Effector memory CD4-positive, alpha-beta T cell (primary cell): Measurements from ENCODE around the gene ZFYVE27.
A peak's percentile ranks its signal among the peaks of the same experiment; 100 is the strongest.

Experiments used
- DNase-seq, 3 donors: peaks; one replicate each; pipeline ENCODE4 v3.0.0-alpha.2; 2020
- H3K27ac ChIP-seq: 2 replicates; pipeline ENCODE4 v1.7.0; 2013; ENCODE audit warnings: mild to moderate bottlenecking, low read length, moderate library complexity; ENCODE audit not compliant: insufficient read depth, poor library complexity, severe bottlenecking
- H3K27me3 ChIP-seq: replicated peaks from 2 replicates; pipeline ENCODE4 v1.7.0; 2013; ENCODE audit warnings: mild to moderate bottlenecking, low read length; ENCODE audit not compliant: insufficient read depth, control insufficient read depth, poor library complexity, severe bottlenecking
- H3K36me3 ChIP-seq: 2 replicates; pipeline ENCODE4 v1.7.0; 2013; ENCODE audit warnings: mild to moderate bottlenecking, low read length, moderate library complexity; ENCODE audit not compliant: control insufficient read depth, insufficient read depth
- H3K4me1 ChIP-seq: 2 replicates; pipeline ENCODE4 v1.7.0; 2013; ENCODE audit warnings: low read length, mild to moderate bottlenecking; ENCODE audit not compliant: control insufficient read depth, insufficient read depth, poor library complexity, severe bottlenecking
- H3K4me3 ChIP-seq: 2 replicates; pipeline ENCODE4 v1.7.0; 2013; ENCODE audit warnings: low read length, low read depth, mild to moderate bottlenecking; ENCODE audit not compliant: insufficient read depth, poor library complexity, severe bottlenecking
- H3K9me3 ChIP-seq: 2 replicates; pipeline ENCODE4 v1.7.0; 2013; ENCODE audit warnings: mild to moderate bottlenecking, low read length, moderate library complexity; ENCODE audit not compliant: control insufficient read depth

ZFYVE27 gene

DNA sequence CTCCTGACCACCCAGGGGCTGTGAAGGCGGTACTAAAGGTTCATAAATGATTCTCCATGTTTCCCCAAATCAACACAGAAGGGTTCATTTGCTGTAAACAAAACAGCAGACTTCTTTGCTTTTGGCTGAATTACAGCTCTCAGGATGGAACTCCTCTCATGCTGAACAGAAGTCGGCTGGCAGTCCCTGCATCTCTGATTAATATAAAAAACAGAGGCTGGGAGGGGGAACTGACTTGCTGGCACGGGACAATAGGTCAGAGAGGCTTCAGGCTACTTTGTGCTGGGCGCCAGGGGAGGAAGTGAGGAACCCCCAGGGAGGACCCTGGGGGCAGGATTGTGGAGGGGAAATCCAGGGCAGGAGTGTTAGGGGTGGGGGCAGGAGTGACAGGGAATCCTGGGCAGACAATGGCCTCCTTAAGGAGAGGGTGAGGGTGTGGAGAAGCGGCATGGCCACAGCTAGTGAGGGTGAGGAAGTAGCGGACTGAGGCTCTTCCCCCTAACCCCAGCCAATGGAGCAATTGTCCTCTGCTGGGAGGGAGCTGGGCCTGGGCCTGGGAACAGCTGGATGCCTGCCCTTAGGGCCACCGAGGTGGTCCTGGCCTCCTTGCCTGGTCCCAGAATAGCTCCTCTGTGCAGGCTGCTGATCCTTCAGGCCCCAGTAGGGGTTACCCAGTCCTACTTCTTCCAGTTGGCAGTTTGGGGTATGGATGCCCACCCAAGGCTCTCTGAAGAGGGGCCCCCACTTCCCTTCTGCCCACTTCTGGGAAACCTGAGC is 44.1 kb downstream of the ZFYVE27 start:
- no peak for DNase-seq
- Histone ChIP-seq H3K27ac (no peak overlapping the region), H3K4me1 (peaks cover 11% of the 10 kb centered on the region), H3K9me3 (no peaks in the 10 kb centered on the region), H3K27me3 (no peaks in the 10 kb centered on the region), H3K36me3 (no peaks in the 10 kb centered on the region), H3K4me3 (peak overlapping the region; percentile 7)

DNA sequence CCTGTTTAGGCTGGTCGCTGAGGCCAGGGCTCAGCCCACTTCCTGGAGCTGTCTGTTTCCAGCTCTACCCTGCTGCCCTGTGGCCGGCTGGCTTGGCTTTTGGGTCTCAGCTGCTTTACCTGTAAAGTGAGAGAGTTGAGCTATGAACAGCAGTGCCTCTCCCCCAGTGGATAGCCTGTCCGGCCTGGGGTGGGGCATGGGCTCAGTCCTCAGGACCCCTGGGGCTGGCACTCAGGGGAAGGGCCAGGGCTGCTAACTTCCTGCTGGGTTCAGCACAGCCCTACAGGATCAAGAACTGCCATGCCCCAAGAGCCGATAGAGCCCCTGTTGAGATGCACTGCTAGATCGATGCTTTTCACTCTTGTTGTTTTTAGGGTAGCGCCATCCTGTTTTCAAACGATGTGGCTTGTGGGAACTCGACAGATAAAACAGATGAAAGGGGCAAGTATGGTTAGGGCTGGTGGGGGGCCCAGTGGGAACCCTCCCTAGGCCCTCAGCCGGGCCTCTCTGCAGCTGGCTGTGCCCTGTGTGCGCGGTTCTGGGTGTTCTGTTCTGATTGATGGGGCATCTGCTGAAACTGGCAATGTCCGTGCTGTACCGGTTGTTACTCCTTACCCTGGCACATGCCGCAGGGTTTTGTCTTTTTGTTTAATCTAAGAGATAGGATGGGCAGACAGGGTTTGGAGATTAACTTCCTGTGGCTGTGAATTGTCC is 44.8 kb downstream of the ZFYVE27 start:
- DNase-seq, result no peak
- Histone ChIP-seq H3K27ac (no peak overlapping the region), H3K9me3 (no peaks in the 10 kb centered on the region), H3K4me1 (peaks cover 11% of the 10 kb centered on the region), H3K4me3 (peak overlapping the region; percentile 7), H3K27me3 (no peaks in the 10 kb centered on the region), H3K36me3 (no peaks in the 10 kb centered on the region)

DNA sequence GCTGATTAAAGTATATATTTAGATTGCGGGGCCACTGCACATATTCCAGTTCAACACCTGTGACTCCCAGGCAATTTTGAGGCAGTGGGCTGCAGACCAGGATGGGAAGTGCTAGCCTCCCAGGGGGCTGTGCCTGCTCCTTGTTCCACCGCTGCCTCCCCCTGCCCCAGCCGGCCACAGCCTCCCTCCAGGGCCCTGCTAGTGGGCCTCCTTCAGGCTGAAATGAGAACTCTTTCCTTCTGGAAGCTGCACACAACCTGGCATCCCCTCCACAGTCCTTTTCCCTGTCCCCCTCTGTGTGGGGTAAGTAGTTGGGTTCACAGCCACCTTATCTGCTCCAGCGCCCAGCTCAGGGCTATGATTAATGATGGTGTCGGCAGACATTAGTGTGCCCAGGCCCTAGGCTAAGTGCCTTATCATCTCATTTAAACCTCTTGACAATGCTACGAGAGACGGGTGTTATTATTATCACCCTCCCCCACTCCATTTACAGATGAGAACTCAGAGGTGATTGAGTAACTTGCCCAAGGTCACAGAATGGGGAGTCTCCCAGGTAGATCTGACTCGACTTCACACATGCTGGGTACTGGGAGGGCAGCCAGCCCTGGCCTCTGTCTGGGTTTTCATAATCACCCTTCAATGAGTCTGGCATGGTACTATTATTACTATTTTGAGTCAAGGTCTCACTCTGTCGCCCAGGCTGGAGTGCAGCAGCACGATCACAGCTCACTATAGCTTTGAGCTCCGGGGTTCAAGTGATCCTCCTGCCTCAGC is 45.7 kb downstream of the ZFYVE27 start:
- Histone ChIP-seq H3K4me3 (no peak overlapping the region), H3K9me3 (no peaks in the 10 kb centered on the region), H3K27ac (no peak overlapping the region), H3K36me3 (no peaks in the 10 kb centered on the region), H3K4me1 (peaks cover 11% of the 10 kb centered on the region), H3K27me3 (no peaks in the 10 kb centered on the region)
- DNase-seq, result no peak

DNA sequence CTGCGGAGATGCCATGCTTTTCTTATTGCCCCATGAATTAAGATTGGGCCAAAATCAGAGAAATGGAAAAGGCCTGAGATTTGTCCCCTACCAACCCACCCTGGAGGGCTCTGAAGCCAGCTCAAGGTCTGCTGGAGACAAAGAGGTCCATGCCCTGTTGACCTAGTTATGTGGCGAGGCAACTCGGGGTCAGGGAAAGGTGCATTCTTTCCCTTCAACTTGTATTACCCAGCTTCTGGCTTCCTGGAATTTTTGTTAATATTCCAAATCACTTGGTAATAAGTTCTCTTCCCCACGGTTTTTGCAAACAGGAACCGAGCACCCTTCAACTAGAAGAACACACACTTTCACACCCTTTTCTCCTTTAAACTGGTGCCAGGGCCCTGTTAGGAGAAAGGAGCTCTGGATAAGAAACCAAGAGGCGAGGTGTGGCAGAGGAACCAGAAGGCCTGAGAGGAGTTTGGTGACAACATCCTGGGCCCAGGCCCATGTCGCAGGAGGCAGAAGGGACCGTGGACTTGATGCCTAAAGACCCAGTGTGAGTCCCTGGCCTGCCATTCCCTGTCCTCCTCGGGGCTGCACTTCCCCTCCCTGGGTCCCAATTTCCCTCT is 47.4 kb downstream of the ZFYVE27 start:
- H3K36me3 ChIP-seq, result no peaks in the 10 kb centered on the region
- no peaks in the 10 kb centered on the region for H3K27me3 ChIP-seq
- no peak overlapping the region for H3K4me3 ChIP-seq
- H3K27ac ChIP-seq, result no peak overlapping the region
- H3K4me1 ChIP-seq, result peaks cover 11% of the 10 kb centered on the region
- DNase-seq, result no peak
- no peaks in the 10 kb centered on the region for H3K9me3 ChIP-seq

DNA sequence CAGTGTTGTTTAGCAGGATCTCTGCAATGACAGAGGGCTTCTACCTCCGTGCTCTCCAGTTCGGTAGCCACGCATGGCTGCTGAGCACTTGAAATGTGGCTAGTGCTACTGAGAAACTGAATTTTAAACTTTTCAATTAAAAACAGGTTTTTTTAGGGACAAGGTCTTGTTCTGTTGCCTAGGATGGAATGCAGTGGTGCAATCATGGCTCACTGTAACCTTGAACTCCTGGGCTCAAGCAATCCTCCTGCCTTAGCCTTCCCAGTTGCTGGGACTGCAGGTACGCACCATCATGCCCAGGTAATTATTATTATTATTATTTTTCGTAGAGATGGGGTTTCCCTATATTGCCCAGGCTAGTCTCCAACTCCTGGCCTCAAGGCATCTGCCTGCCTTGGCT is 48.3 kb downstream of the ZFYVE27 start:
- Histone ChIP-seq H3K9me3 (no peaks in the 10 kb centered on the region), H3K36me3 (no peaks in the 10 kb centered on the region), H3K4me1 (peaks cover 11% of the 10 kb centered on the region), H3K27me3 (no peaks in the 10 kb centered on the region), H3K4me3 (no peak overlapping the region), H3K27ac (no peak overlapping the region)
- DNase-seq, result no peak

DNA sequence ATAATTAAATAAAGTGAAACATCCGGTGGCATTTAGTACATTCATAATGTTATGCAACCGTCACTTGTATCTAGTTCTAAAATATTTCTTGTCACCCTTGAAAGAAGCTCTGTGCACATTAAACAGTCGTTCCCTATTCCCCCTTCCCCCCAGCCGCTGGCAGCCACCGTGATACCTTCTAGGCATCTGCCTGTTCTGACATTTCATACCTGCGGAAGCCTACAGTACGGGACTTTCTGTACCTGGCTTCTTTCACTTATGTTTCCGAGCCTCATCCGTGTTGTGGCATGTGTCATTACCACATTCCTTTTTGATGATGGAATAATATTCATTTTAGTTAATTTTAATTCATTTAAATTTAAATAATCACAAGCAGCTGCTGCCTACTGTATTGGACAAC is 48.8 kb downstream of the ZFYVE27 start:
- Histone ChIP-seq H3K4me3 (no peak overlapping the region), H3K9me3 (no peaks in the 10 kb centered on the region), H3K27ac (no peak overlapping the region), H3K27me3 (no peaks in the 10 kb centered on the region), H3K4me1 (peaks cover 10% of the 10 kb centered on the region), H3K36me3 (no peaks in the 10 kb centered on the region)
- no peak for DNase-seq

DNA sequence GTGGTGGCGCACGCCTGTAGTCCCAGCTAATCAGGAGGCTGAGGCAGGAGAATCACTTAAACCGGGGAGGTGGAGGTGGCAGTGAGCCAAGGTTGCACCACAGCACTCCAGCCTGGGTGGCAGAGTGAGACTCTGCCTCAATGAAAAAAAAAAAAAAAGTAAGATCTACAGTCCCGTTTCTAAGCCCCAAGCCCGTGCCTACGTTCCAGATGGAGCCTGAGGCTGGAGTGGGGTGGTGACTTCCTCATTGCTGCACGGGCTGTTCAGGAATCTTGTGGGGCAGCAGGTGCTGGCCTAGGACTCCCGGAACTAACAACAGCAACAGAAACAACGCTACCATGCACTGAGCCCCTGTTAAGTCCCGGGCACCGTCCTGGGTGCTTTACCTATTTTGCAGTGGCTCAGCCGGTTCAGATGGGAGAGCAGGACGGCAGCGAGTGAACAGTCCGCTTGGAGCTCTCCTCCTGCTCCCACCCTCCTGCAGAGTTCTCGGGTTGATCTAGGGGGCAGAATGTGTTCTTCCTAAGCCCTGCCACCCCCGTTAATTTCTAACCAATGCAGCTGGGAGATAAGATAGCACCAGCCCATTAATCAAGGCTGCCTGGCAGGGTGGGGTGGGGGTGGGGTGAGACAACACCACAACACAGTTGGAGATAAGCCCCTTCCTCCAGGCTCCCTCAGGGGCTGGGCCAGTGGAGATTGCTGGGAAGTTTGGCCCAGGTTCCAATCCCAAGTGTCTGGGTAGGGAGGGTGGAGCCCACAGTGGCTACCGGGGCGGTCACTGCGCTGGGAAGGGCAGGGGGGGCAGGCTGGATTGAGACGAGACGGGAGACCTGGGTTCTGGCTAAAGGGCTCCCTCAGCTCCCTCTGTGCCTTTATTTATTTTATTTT is 51.9 kb downstream of the ZFYVE27 start:
- no peak overlapping the region for H3K4me3 ChIP-seq
- peaks cover 8% of the 10 kb centered on the region for H3K4me1 ChIP-seq
- H3K36me3 ChIP-seq, result no peaks in the 10 kb centered on the region
- DNase-seq, result no peak
- H3K27me3 ChIP-seq, result no peaks in the 10 kb centered on the region
- H3K9me3 ChIP-seq, result no peaks in the 10 kb centered on the region
- H3K27ac ChIP-seq, result no peak overlapping the region

DNA sequence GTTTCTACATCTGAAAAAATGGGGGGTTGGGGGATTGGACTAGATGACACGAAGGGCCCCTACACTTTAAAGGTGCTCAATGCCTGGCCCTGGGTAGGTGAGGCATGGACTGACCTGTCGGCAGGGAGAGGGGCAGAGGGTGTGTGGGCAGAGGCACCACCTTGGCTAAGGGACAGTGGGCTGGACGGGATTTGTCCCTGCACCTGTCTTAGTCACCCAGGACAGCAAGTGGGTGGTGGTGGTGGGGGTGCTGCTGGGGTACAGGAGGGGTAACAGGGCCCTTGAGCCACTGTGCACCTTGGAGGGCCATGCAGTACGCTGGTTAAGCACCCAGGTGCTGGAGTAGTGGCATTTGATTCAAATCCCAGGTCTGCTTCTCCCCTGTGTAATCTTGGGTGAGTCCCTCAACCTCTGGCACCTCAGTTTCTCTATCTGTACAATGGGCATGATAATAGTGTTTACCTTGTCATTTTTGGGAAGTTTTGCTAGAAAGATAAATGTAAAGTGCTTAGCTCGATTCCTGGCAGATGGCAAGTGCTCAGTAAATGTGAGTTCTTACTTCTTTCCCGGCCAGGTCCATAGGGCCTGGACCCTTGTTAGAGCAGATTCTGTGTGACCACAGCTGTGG is 53.0 kb downstream of the ZFYVE27 start:
- Histone ChIP-seq H3K27ac (no peak overlapping the region), H3K27me3 (no peaks in the 10 kb centered on the region), H3K9me3 (no peaks in the 10 kb centered on the region), H3K4me1 (peaks cover 8% of the 10 kb centered on the region), H3K36me3 (no peaks in the 10 kb centered on the region), H3K4me3 (no peak overlapping the region)
- no peak for DNase-seq
